CD14-positive monocyte (primary cell): Measurements from ENCODE around the gene CRIM1. TPM values are rescaled to one million over a fixed set of nuclear protein-coding genes. Genes with fewer than 3 reads are reported as not detected.

Experiments
- DNase-seq, 3 donors: peaks; one replicate each; pipeline ENCODE4 v3.0.0-alpha.2; 2011 to 2022
- H2AFZ ChIP-seq: 2 replicates; pipeline ENCODE4 v1.6.0; 2012; ENCODE audit warnings: mild to moderate bottlenecking, low read depth, low read length, inconsistent platforms; ENCODE audit not compliant: insufficient read depth, poor library complexity, severe bottlenecking
- H3K27ac ChIP-seq, 2 donors: 1 replicate in 1 of 2; 2 replicates in 1 of 2; pipeline ENCODE4 v1.5.1; 2012 to 2013; ENCODE audit warnings: low read length in 2 of 2, control low read depth in 1 of 2, inconsistent platforms in 1 of 2, low read depth in 1 of 2, mild to moderate bottlenecking in 1 of 2
- H3K27me3 ChIP-seq, 2 donors: one replicate each; pipeline versions ENCODE4 v1.6.0 to v1.6.1; 2011 to 2013; ENCODE audit warnings: low read length in 2 of 2; ENCODE audit not compliant: control insufficient read depth in 2 of 2, insufficient read depth in 2 of 2
- H3K36me3 ChIP-seq, 2 donors: replicated peaks in 1 of 2; 1 replicate in 1 of 2; 2 replicates in 1 of 2; pipeline versions ENCODE4 v1.5.1 to v1.6.1; 2012 to 2013; ENCODE audit warnings: low read length in 2 of 2, control low read depth in 1 of 2, inconsistent platforms in 1 of 2, mild to moderate bottlenecking in 1 of 2; ENCODE audit not compliant: insufficient read depth in 2 of 2, control insufficient read depth in 1 of 2
- H3K4me1 ChIP-seq, 2 donors: 1 replicate in 1 of 2; 2 replicates in 1 of 2; pipeline versions ENCODE4 v1.5.1 to v1.6.1; 2012 to 2013; ENCODE audit warnings: low read length in 2 of 2, control low read depth in 1 of 2, inconsistent platforms in 1 of 2, mild to moderate bottlenecking in 1 of 2, moderate library complexity in 1 of 2; ENCODE audit not compliant: insufficient read depth in 2 of 2, control insufficient read depth in 1 of 2
- H3K4me2 ChIP-seq: replicated peaks from 2 replicates; pipeline ENCODE3; 2012; ENCODE audit warnings: low read length, moderate library complexity, mild to moderate bottlenecking; ENCODE audit not compliant: poor library complexity, severe bottlenecking; ENCODE audit errors: extremely low read depth
- H3K4me3 ChIP-seq, 3 experiments: fragments of 200-600 bp in 1 of 3; sonication (generic) in 1 of 3; replicated peaks in 1 of 3; 1 replicate in 2 of 3; 2 replicates in 1 of 3; pipeline ENCODE4 v1.5.1; 2011 to 2013; ENCODE audit warnings: low read length in 3 of 3, mild to moderate bottlenecking in 3 of 3, control low read depth in 2 of 3, low read depth in 2 of 3, inconsistent platforms in 1 of 3, moderate library complexity in 1 of 3
- H3K79me2 ChIP-seq: 2 replicates; pipeline ENCODE4 v1.6.0; 2012; ENCODE audit warnings: mild to moderate bottlenecking, control low read depth, inconsistent platforms, low read length, moderate library complexity; ENCODE audit not compliant: insufficient read depth
- H3K9ac ChIP-seq: 2 replicates; pipeline ENCODE4 v1.6.0; 2017; ENCODE audit warnings: low read length, mild to moderate bottlenecking; ENCODE audit not compliant: insufficient read depth, poor library complexity, severe bottlenecking
- H3K9me3 ChIP-seq, 2 donors: replicated peaks in 1 of 2; 1 replicate in 1 of 2; 2 replicates in 1 of 2; pipeline versions ENCODE4 v1.5.1 to v1.6.1; 2012 to 2013; ENCODE audit warnings: low read length in 2 of 2, control low read depth in 1 of 2; ENCODE audit not compliant: control insufficient read depth in 1 of 2, insufficient read depth in 1 of 2
- H4K20me1 ChIP-seq: 2 replicates; pipeline ENCODE4 v1.6.0; 2012; ENCODE audit warnings: mild to moderate bottlenecking, low read length, control low read depth, moderate library complexity; ENCODE audit not compliant: insufficient read depth
- H3K27ac Mint-ChIP-seq, 7 donors: one replicate each; pipeline ENCODE4 v1.8.0; 2020; ENCODE audit warnings: mild to moderate bottlenecking in 7 of 7, mixed read lengths in 7 of 7, moderate library complexity in 6 of 7, inconsistent platforms in 2 of 7
- H3K27me3 Mint-ChIP-seq, 3 donors: one replicate each; pipeline ENCODE4 v1.8.0; 2021 to 2022; ENCODE audit warnings: low read depth in 3 of 3, mild to moderate bottlenecking in 3 of 3, mixed read lengths in 3 of 3, moderate library complexity in 3 of 3, inconsistent platforms in 1 of 3
- H3K36me3 Mint-ChIP-seq, 2 donors: one replicate each; pipeline ENCODE4 v1.8.0; 2020; ENCODE audit warnings: mixed read lengths in 2 of 2, inconsistent platforms in 1 of 2, mild to moderate bottlenecking in 1 of 2
- H3K4me1 Mint-ChIP-seq: one replicate; pipeline ENCODE4 v1.8.0; 2020; ENCODE audit warnings: mild to moderate bottlenecking, mixed read lengths
- H3K4me3 Mint-ChIP-seq, 2 donors: one replicate each; pipeline ENCODE4 v1.8.0; 2020; ENCODE audit warnings: mild to moderate bottlenecking in 2 of 2, mixed read lengths in 2 of 2, moderate library complexity in 1 of 2
- H3K9me3 Mint-ChIP-seq, 7 donors: one replicate each; pipeline ENCODE4 v1.8.0; 2020 to 2022; ENCODE audit warnings: mixed read lengths in 7 of 7, mild to moderate bottlenecking in 6 of 7, moderate library complexity in 6 of 7, inconsistent platforms in 2 of 7
- CTCF ChIP-seq: fragments of 200-600 bp; IDR thresholded peaks from one replicate; pipeline ENCODE4 v1.8.0; 2022; ENCODE audit warnings: antibody characterized with exemption, mild to moderate bottlenecking
- WGBS: methylation state at CpG from one replicate; pipeline ENCODE4 v1.1.5; 2013; ENCODE audit warnings: missing lambda C conversion rate; ENCODE audit not compliant: insufficient coverage; 5-methylcytosine and 5-hydroxymethylcytosine counted together
- intact Hi-C, 2 donors: fragments of 100-400 bp; cut with micrococcal nuclease; formaldehyde crosslinking; loops; one replicate each; pipeline versions ENCODE4 v1.15.0 to v1.15.1; 2023
- polyA plus RNA-seq, 3 donors: library from polyadenylated mRNA; depleted of rRNA in 1 of 3; unstranded in 2 of 3; stranded (reverse) in 1 of 3; fragments of 300-500 nt in 2 of 3; fragments of >200 nt in 1 of 3; fragmentation: Illumina TruSeq in 2 of 3; gene quantifications; 1 replicate in 2 of 3; 2 replicates in 1 of 3; pipeline ENCODE4 v1.2.3, GENCODE V29; 2012 to 2021

The CRIM1 gene
- polyA plus RNA-seq, 3 donors: 0.08 to 0.27 TPM; not detected in 1

- Histone ChIP-seq H2AFZ (no peak overlapping the region), H3K9me3 (no peaks in the 10 kb centered on the region), H3K27ac (no peak overlapping the region), H3K4me2 (no peak overlapping the region), H3K4me1 (no peaks in the 10 kb centered on the region), H3K27me3 (peaks cover 0 to 2% of the 10 kb centered on the region in 2 donors), H3K79me2 (no peaks in the 10 kb centered on the region), H3K4me3 (no peak overlapping the region), H4K20me1 (no peaks in the 10 kb centered on the region), H3K9ac (no peak overlapping the region), H3K36me3 (no peaks in the 10 kb centered on the region)
- no peak for TF ChIP-seq CTCF
- intact Hi-C loops: no loop called here
- H3K27ac Mint-ChIP-seq: no peak overlapping the region
- H3K9me3 Mint-ChIP-seq: peaks cover 0 to 1% (median 0%) of the 10 kb centered on the region in 7 donors
- 89% methylated on average over 3 of the region's 5 CpGs for WGBS
- no peak overlapping the region for H3K4me3 Mint-ChIP-seq
- H3K27me3 Mint-ChIP-seq: peaks cover 0 to 2% (median 0%) of the 10 kb centered on the region in 3 donors
- no peak for DNase-seq
- peaks cover 8% of the 10 kb centered on the region for H3K4me1 Mint-ChIP-seq
- no peaks in the 10 kb centered on the region for H3K36me3 Mint-ChIP-seq
Measured at GRCh38 chr2:36389091-36389564, 33.5 kb downstream of the CRIM1 start.

DNA sequence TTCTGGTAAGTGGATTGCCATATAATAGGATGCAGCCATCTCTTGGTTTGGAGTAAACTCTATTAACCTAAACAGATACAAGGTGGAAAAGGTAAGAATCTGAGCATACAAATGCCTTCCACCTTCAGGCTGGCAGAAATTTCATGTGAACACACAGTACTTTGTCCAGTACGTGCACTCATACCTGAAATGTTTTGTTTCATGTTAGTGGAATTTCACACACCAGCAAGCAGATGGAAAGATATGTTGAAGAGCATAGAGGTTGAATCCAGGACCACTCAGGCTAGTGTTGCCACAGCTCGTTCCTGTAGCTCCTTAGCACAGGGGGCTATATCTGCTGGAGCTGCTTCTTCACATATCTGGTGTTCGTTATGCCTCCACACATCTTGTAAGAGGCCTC lies 34.0 kb downstream of the CRIM1 start:
- Mint-ChIP-seq H3K4me3 (no peak overlapping the region), H3K4me1 (peaks cover 8% of the 10 kb centered on the region), H3K27ac (no peak overlapping the region), H3K27me3 (peaks cover 0 to 2% (median 0%) of the 10 kb centered on the region in 3 donors), H3K36me3 (no peaks in the 10 kb centered on the region), H3K9me3 (peaks cover 0 to 1% (median 0%) of the 10 kb centered on the region in 7 donors)
- Histone ChIP-seq H3K36me3 (no peaks in the 10 kb centered on the region), H3K79me2 (no peaks in the 10 kb centered on the region), H2AFZ (no peak overlapping the region), H3K9me3 (no peaks in the 10 kb centered on the region), H3K27me3 (peaks cover 0 to 2% of the 10 kb centered on the region in 2 donors), H3K27ac (no peak overlapping the region), H3K9ac (no peak overlapping the region), H3K4me2 (no peak overlapping the region), H4K20me1 (no peaks in the 10 kb centered on the region), H3K4me3 (no peak overlapping the region), H3K4me1 (no peaks in the 10 kb centered on the region)
- WGBS: 100% methylated on average over 1 of the region's 3 CpGs
- DNase-seq: no peak
- intact Hi-C loops: no loop called here
- TF ChIP-seq CTCF: no peak
